AML-193 (cell line): Measurements from ENCODE around the gene MEGF10.

Experiments used
- DNase-seq, 2 experiments: peaks; one replicate each; lab custom pipeline; 2025; lab: John Stamatoyannopoulos, UW

Gene MEGF10

DNA sequence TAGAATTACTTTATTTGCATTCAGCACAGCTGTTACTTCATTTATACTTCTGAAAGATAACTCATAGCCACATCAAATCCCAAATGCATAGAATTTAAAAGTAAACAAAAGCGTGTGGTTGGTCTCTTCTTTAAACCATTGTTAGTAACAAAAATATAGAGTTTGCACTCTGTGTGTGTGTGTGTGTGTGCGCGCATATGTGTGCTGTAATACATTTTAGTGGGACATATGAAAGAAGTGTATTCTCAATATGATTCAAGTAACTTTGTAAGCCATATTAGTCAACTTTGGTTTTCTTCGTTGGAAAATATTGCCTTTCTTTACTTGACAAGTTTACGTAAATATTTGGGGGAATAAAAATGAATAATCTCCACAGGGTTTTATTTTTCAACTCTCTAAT lies 120.8 kb downstream of the MEGF10 start:
- DNase-seq = no peak

GRCh38 chr5:127412698-127413097 lies 122.1 kb downstream of the MEGF10 start:
- DNase-seq = no peak

GRCh38 chr5:127415034-127415433 lies 124.4 kb downstream of the MEGF10 start:
- no peak for DNase-seq

DNA sequence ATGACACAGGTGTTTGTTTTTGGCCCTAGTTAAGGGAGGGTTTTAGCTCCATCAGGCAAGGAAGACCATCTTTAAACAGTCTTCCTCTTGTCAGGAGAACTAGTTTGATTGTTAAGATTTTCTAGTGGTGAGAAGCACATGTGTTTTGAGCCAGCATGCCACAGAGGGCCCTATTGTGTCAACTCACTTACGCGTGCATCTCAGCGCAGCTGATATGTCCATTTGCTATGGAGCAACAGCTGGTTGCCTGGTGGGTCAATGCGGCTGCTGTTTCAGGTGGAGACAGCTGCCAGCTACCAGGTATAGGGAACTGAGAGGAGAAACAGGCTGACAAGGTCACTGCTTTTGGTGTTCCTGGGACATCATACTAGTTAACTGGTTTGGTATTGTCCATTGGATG lies 126.3 kb downstream of the MEGF10 start:
- no peak for DNase-seq

- no peak for DNase-seq
Measured at GRCh38 chr5:127417528-127417927, 126.9 kb downstream of the MEGF10 start.

DNA sequence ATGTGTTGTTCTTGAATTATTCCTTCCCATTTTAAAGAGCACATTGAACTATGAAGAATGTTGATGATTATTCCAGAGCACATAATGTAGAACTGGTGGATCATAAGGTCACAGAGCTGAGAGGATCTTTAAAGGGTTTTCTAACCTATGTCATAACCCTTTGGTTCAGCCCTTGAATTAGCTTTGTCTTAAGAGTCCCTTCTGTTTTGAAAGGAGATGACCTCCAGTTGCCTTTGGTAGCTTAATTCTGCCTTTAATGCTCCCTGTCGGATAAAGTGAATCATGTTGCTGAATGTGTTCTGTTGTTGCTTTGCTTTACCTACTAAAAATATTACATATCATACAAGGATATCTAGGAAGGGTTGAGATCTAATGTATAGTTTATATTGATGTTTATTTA lies 127.8 kb downstream of the MEGF10 start:
- DNase-seq = no peak

DNA sequence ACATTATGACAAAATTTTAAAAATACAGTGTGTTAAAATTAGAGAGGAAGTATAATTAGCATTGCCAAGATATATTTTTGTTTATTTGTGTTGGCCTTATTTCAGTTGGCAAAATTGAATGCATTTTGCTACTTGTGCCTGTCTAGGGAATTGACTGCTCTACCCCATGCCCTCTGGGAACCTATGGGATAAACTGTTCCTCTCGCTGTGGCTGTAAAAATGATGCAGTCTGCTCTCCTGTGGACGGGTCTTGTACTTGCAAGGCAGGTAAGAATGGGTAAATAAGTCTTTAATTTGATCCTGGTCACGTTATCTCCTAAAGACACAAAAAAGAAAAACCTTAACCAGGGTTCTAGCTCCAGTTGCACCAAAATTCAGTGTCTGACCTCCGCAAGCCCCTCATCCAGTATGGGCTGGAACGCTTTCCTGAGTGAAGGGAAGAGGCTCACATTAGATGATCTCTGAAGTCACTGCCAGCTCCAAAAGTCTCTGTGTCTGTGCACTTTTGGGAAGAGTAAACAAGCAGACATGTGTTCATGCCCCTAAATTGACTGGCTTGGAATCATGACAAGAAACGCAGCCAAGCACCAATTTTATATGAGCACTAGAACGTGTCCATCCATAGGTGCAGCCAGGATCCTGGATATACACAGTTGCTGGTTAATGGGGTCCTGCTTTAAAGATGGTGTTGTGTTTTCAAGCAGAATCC lies 128.5 kb downstream of the MEGF10 start:
- no peak for DNase-seq

DNA sequence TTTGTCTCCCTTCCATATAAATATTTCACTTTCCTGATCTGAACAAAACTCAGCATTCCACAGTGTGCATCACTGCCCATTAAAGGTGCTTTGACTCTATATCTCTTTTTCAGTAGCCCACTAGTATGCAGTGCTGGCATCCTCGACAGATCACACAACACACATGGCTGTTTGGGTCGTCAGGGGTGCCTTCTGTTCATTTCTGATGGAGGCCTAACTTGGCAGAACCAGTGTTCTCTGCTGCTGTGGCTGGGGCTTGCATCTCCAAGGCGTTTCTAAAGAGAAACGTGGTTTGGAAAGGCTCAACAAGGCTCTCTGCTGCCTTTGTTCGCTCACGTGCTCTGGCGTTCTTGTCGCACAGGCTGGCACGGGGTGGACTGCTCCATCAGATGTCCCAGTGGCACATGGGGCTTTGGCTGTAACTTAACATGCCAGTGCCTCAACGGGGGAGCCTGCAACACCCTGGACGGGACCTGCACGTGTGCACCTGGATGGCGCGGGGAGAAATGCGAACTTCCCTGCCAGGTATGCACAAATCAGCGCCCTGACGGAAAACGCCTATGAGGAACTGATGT lies 129.2 kb downstream of the MEGF10 start:
- DNase-seq = no peak

GRCh38 chr5:127420758-127421157 lies 130.2 kb downstream of the MEGF10 start:
- no peak for DNase-seq

GRCh38 chr5:127421471-127421870 lies 130.9 kb downstream of the MEGF10 start:
- DNase-seq = no peak

DNA sequence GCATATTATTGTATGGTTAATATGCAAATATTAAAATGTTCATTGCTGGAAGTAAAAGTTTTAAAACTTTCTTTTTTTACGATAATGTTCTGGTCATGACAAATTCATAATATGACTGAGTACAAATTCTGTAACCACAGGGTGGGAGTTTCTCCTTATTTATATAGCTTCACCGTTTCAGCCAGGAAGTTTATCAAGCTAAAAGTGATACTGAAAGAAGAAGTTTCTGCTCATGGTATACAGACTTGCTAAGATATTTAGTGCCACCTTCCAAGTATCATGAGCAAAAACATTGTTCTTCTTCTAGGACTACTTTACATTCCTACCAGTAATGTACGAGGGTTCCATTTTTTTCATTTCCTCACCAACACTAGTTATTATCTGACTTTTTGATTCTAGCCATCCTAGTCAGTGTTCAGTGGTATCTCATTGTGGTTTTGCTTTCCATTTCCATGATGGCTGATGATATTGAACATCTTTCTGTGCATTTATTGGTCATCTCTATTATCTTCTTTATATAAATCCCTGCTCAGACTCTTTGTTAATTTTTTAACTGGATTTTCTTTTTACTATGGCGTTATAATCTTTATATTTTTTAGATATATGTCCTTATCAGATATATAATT lies 132.7 kb downstream of the MEGF10 start:
- no peak for DNase-seq

DNA sequence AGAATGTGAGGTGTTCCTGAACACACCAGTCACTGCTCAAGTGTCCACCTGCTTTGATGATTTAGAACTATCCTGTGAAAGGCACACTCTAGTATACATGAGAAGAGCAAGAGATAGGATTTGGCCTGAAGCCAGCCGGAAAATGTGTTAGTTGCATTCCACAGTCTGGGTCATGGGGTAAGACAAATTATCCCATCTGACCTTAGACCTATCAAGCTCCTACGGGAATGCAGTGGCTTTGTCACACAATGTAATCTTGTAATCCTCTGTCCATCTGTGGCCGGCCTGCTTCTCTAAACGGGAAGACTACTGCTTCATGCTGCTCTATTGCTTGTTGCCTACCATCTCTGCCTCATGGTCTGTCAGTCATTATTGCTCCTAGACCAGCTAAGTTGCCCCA lies 134.4 kb downstream of the MEGF10 start:
- no peak for DNase-seq

GRCh38 chr5:127425868-127426267 lies 135.3 kb downstream of the MEGF10 start:
- no peak for DNase-seq

GRCh38 chr5:127426661-127427060 lies 136.1 kb downstream of the MEGF10 start:
- DNase-seq = no peak

- DNase-seq = no peak
Measured at GRCh38 chr5:127428276-127428675, 137.7 kb downstream of the MEGF10 start.

DNA sequence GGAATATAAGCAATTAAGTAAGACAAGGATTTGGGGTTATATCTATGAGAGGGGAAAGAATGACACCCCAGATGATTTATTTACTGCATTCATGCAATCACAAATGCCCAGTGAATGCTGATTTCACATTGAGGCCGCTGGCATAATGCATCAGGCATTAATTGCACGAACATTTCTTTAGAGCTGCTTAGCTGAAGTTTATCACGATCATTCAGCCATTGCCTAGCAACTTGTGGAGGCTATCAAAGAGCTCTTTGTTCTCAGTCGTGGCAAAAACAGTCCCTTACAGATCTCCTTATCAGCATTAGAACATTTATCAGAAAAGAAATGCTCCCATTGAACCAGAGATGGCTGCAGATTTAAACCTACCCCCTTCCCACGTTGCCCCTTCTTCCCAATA lies 138.2 kb downstream of the MEGF10 start:
- DNase-seq = no peak

GRCh38 chr5:127429928-127430327 lies 139.3 kb downstream of the MEGF10 start:
- DNase-seq = no peak

- DNase-seq = no peak
Measured at GRCh38 chr5:127430627-127431026, 140.0 kb downstream of the MEGF10 start.

DNA sequence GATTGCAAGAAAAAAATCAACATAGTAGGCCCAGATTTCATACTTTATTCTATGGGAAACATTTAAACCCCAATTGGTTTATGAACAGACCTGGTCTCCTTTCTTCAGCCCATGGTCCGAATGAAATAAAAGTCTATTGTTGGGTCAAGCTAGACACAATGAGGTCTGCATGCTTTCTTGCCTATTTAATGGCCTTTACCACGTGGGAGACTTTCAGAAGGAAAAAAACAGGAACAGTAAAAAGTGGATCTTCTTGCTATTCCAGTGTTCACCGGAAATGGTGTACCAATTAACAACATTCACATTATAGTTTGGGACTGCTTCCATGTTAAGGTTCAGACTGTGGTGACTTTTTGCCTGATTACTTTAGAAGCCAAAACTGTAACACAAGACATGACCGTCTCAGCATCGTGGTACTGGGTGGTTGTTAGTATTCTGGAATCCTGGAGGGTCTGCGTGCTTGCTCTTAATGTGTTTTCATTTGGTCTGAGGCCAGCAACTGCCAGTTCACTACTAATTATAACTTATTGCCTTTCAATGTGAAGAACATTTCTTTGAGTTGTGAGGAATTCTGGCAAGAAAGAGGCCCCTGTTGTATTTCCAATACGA lies 141.5 kb downstream of the MEGF10 start:
- DNase-seq = no peak

- DNase-seq = no peak
Measured at GRCh38 chr5:127433526-127433925, 142.9 kb downstream of the MEGF10 start.

DNA sequence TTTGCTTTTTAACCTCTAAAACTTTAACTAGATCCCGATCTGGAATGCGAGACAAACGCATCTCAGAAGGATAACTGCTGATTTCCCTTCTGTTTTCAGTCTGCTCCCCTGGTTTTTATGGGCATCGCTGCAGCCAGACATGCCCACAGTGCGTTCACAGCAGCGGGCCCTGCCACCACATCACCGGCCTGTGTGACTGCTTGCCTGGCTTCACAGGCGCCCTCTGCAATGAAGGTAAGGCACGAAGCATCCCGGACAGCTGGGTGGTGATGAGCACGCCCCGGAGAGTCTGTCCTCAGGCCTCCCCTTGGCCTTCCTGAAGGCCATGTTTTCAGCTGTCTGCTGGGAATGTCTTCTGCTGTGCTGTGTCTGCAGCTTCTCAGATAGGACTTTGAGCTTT lies 144.0 kb downstream of the MEGF10 start:
- no peak for DNase-seq

DNA sequence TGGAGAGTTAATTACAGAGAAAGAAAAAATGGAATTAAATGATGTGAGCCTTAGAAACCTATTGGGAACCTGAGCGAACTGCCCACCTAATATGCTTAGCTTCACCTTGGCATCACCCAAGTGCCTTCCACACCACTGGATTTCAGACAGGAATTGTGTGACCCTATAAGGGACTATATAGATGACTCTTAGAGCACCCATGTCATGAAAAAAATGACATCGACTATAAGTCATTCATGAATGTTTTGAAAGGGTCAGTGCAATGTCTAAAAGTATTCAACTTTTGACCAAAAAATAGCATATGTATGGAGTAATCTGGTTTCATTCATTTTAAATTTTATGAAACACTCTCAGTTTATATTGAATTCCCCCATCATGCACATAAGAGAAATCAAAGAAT lies 145.2 kb downstream of the MEGF10 start:
- DNase-seq = no peak

DNA sequence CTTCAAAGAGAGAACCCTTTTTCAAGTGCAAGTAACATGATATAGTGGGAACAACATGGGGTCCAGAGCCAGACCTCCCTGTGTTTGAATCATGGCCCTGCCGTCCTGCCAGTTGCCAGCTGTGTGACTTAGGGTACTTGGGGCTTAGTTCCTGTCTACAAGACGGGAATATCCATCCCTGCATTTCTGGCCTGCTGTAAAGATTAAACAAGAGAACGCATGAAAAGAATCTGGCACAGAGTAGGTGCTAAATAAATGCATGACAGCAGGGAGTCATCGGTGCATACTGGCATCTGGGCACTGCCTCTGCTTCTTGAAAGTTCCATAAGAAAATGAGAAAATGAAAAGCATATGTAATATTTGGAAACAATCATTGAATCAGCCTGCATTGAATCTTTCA lies 149.0 kb downstream of the MEGF10 start:
- no peak for DNase-seq
